Measurements from ENCODE around the gene GALNTL6. TPM values are rescaled to one million over a fixed set of nuclear protein-coding genes. Genes with fewer than 3 reads are reported as not detected.

The GALNTL6 gene
- total and polyA plus RNA-seq, 9 of the 15 experiments (the other 6 are each of a cell fraction or from before 2014, with no cell fraction given) = 0.18 to 0.50 (median 0.29) TPM

GRCh38 chr4:172578712-172579111, 765.5 kb downstream of the GALNTL6 start:
- Histone ChIP-seq H3K9ac (ENCODE audit: insufficient read depth in 1 of 2, low read depth in 2 of 2, low read length in 2 of 2) (no peak overlapping the region), H3K9me3 (replicated peaks; ENCODE audit: control insufficient read depth, insufficient read depth, low read depth, low read length) (no peaks in the 10 kb centered on the region; the same call in 1 of the 2 replicates), H4K20me1 (replicated peaks; ENCODE audit: control insufficient read depth, insufficient read depth, low read length) (no peaks in the 10 kb centered on the region), H3K4me1 (replicated peaks in 1 of 2; ENCODE audit: control insufficient read depth in 2 of 2, insufficient read depth in 2 of 2, low read length in 2 of 2) (no peaks in the 10 kb centered on the region), H3K4me2 (ENCODE audit: insufficient read depth, low read length) (no peak overlapping the region), H3K79me2 (ENCODE audit: control insufficient read depth, insufficient read depth, low read length) (no peaks in the 10 kb centered on the region), H3K9me1 (ENCODE audit: control insufficient read depth, insufficient read depth, low read length) (no peaks in the 10 kb centered on the region), H3K27me3 (ENCODE audit: control insufficient read depth in 2 of 2, insufficient read depth in 2 of 2, low read length in 2 of 2) (no peaks in the 10 kb centered on the region), H3K27ac (ENCODE audit: extremely low read depth, low read depth, low read length) (no peak overlapping the region), H3K36me3 (ENCODE audit: control insufficient read depth, insufficient read depth, low read length) (no peaks in the 10 kb centered on the region), H3K4me3 (no peak overlapping the region), H2AFZ (ENCODE audit: low read depth, low read length) (no peak overlapping the region)
- ChIA-PET POLR2A (no interaction called here), CTCF (ENCODE audit: low intra/inter-chr PET ratio) (no interaction called here)
- no TSS peak for BruUV-seq (replicated peaks)
- no peak for TF ChIP-seq SMC3 (conservative IDR thresholded peaks at IDR 0.05; ENCODE audit: insufficient read depth, low read depth, low read length)
- no peak for TF ChIP-seq ZNF318 (IDR thresholded peaks at IDR 0.05; ENCODE audit: borderline replicate concordance in 1 of 2, low read depth in 1 of 2)
- TF ChIP-seq TAF1 (IDR thresholded peaks at IDR 0.05; ENCODE audit: control insufficient read depth, extremely low read depth, insufficient read depth, low read length, severe bottlenecking) = no peak
- TF ChIP-seq STAT5A (IDR thresholded peaks at IDR 0.05; ENCODE audit: borderline replicate concordance, low read length) = no peak
- FAIRE-seq (no peak), ATAC-seq (no peak), DNase-seq (ENCODE audit: extremely low read depth in 1 of 4, low spot score in 3 of 4) (no peak)
- intact Hi-C loops (cut with micrococcal nuclease) (no loop called here), in situ Hi-C loops (cut with MboI) (no loop called here)
- 0% methylated on average over 3 of the region's 3 CpGs for WGBS (ENCODE audit: insufficient coverage, low coverage, missing lambda C conversion rate)

Measured in K562 (cell line).